GM12865 (cell line): ENCODE results near the gene SDHB.
A peak's percentile ranks its signal among the peaks of the same experiment; 100 is the strongest.

Experiments used
- DNase-seq: peaks from one replicate; pipeline ENCODE4 v3.0.0; 2010; ENCODE audit warnings: low read depth
- H3K4me3 ChIP-seq: 2 replicates; pipeline ENCODE4 v1.5.1; 2011; ENCODE audit warnings: mild to moderate bottlenecking, low read depth, low read length, control low read depth
- CTCF ChIP-seq: IDR thresholded peaks from 2 replicates; pipeline ENCODE4 v1.5.1; 2011; ENCODE audit warnings: low read length, control low read depth, low read depth, inconsistent platforms; ENCODE audit not compliant: insufficient read depth; ENCODE audit errors: missing control alignments

The SDHB gene

DNA sequence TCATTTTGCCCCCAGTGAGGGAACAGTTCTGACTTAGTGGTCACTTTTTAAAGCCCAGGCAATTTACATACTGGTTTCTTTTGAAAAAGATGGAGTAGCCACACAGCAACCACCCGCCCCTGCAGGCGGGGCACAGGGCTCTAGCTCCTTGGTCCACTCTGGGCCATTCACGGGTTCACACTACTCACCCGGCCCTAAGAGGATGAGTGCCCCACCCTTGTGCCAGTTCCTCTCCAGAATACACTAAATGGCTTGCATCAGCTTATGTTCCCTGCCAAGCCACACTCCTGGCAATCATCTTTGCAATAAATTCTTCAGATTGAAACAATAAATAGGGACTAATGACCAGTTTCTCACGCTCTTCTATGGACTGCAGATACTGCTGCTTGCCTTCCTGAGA lies 26.4 kb downstream of the SDHB start:
- no peak for TF ChIP-seq CTCF
- DNase-seq = no peak
- no peak overlapping the region for H3K4me3 ChIP-seq

GRCh38 chr1:17024721-17025120 lies 29.1 kb downstream of the SDHB start:
- no peak for TF ChIP-seq CTCF
- no peak for DNase-seq
- H3K4me3 ChIP-seq = no peak overlapping the region

- TF ChIP-seq CTCF = no peak
- no peak for DNase-seq
- no peak overlapping the region for H3K4me3 ChIP-seq
Observed at GRCh38 chr1:17023573-17023972, 30.3 kb downstream of the SDHB start.

GRCh38 chr1:17023102-17023501 lies 30.7 kb downstream of the SDHB start:
- H3K4me3 ChIP-seq = no peak overlapping the region
- DNase-seq = no peak
- no peak for TF ChIP-seq CTCF

GRCh38 chr1:17021896-17022295 lies 31.9 kb downstream of the SDHB start:
- DNase-seq = no peak
- no peak for TF ChIP-seq CTCF
- H3K4me3 ChIP-seq = no peak overlapping the region

GRCh38 chr1:17020502-17020901 lies 33.3 kb downstream of the SDHB start:
- TF ChIP-seq CTCF = no peak
- no peak for DNase-seq
- no peak overlapping the region for H3K4me3 ChIP-seq

DNA sequence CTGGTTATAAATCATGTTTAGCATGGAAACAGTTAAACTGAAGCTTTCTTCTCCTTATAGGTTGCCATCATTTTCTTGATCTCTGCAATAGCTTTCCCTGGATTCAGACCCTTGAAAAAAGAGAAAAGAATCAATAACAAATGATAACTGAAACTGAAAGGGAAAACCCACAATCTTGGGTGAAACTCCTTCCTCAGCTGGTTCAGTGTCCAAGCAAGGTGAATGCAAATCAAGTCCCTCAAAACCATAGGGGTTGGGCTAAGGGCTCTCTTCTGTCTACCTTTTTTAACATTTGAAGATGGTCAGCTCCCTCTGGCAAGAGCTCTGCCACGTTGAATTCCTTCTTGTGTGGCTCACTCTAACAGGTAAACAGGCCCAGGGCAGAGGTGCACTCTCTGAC lies 35.0 kb downstream of the SDHB start:
- no peak overlapping the region for H3K4me3 ChIP-seq

More for the DNA sequence above, 35.0 kb downstream of the SDHB start:
- DNase-seq = peak; percentile 32
- no peak for TF ChIP-seq CTCF
